SK-N-SH (cell line): ENCODE results near the gene CDH12. TPM values are rescaled to one million over a fixed set of nuclear protein-coding genes. Genes with fewer than 3 reads are reported as not detected.
"Not testable (repeated sequence)": the region's sequence is repeated elsewhere in the genome, so short reads cannot be mapped to it uniquely, and the experiment has no call there.

Experiments
- CTCF ChIA-PET: fragments of 300-600, 350-600 bp; formaldehyde crosslinking; extraction: SDS; loops from one replicate; lab custom pipeline; 2021; lab: Yijun Ruan, JAX
- POLR2A ChIA-PET: fragments of 350-600 bp; sonication (Branson Sonifier 250); formaldehyde crosslinking; extraction: SDS; loops from one replicate; lab custom pipeline; 2020; ENCODE audit warnings: antibody characterized with exemption, inconsistent platforms; lab: Yijun Ruan, JAX
- DNase-seq: peaks from one replicate; pipeline ENCODE4 v3.0.0; 2012
- H2AFZ ChIP-seq: fragments of 200-600 bp; sonication (generic); 2 replicates; pipeline ENCODE4 v1.8.1; 2016; ENCODE audit warnings: antibody characterized with exemption, mild to moderate bottlenecking, low read depth
- H3F3A ChIP-seq: fragments of 200-600 bp; sonication (generic); replicated peaks from 2 replicates; pipeline ENCODE3; 2016; ENCODE audit warnings: antibody characterized with exemption, mild to moderate bottlenecking; ENCODE audit not compliant: insufficient read depth
- H3K27ac ChIP-seq, 2 experiments: fragments of 200-500 bp in 1 of 2; fragments of 200-600 bp in 1 of 2; sonication (Bioruptor generic) in 1 of 2; sonication (generic), shearing (Covaris generic) in 1 of 2; 2 replicates each; pipeline versions ENCODE4 v1.5.1 to v1.6.1; 2014 to 2016; ENCODE audit warnings: low read depth in 2 of 2, inconsistent platforms in 1 of 2, low read length in 1 of 2, mild to moderate bottlenecking in 1 of 2, mixed read lengths in 1 of 2
- H3K27me3 ChIP-seq: fragments of 200-600 bp; sonication (generic), shearing (Covaris generic); 2 replicates; pipeline ENCODE4 v1.6.1; 2016; ENCODE audit warnings: mixed run types; ENCODE audit not compliant: insufficient read depth
- H3K36me3 ChIP-seq, 2 experiments: fragments of 200-500 bp in 1 of 2; fragments of 200-600 bp in 1 of 2; sonication (Bioruptor generic) in 1 of 2; sonication (generic) in 1 of 2; replicated peaks in 1 of 2; 2 replicates each; pipeline versions ENCODE3 to v1.5.1; 2014 to 2016; ENCODE audit warnings: low read length in 1 of 2, mild to moderate bottlenecking in 1 of 2; ENCODE audit not compliant: insufficient read depth in 2 of 2, control insufficient read depth in 1 of 2
- H3K4me1 ChIP-seq, 2 experiments: fragments of 200-500 bp in 1 of 2; fragments of 200-600 bp in 1 of 2; sonication (Bioruptor generic) in 1 of 2; sonication (generic), shearing (Covaris generic) in 1 of 2; 2 replicates each; pipeline versions ENCODE4 v1.5.1 to v1.6.1; 2014 to 2016; ENCODE audit warnings: low read depth in 1 of 2, low read length in 1 of 2, mixed run types in 1 of 2; ENCODE audit not compliant: insufficient read depth in 2 of 2, control insufficient read depth in 1 of 2
- H3K4me2 ChIP-seq: fragments of 200-600 bp; sonication (generic), shearing (Covaris generic); 2 replicates; pipeline ENCODE4 v1.6.1; 2017; ENCODE audit warnings: mixed run types
- H3K4me3 ChIP-seq, 2 experiments: fragments of 200-500 bp in 1 of 2; fragments of 200-600 bp in 1 of 2; sonication (Bioruptor generic) in 1 of 2; sonication (generic), shearing (Covaris generic) in 1 of 2; 2 replicates each; pipeline versions ENCODE4 v1.5.1 to v1.8.1; 2014 to 2016; ENCODE audit warnings: low read depth in 2 of 2, inconsistent platforms in 1 of 2, low read length in 1 of 2, mild to moderate bottlenecking in 1 of 2, mixed read lengths in 1 of 2, moderate library complexity in 1 of 2
- H3K79me2 ChIP-seq: fragments of 200-600 bp; sonication (generic); 2 replicates; pipeline ENCODE4 v1.8.1; 2017; ENCODE audit warnings: mild to moderate bottlenecking; ENCODE audit not compliant: insufficient read depth
- H3K9ac ChIP-seq: fragments of 200-600 bp; sonication (generic); 2 replicates; pipeline ENCODE4 v1.6.1; 2017; ENCODE audit warnings: mixed run types
- H3K9me2 ChIP-seq: fragments of 200-600 bp; sonication (generic); 2 replicates; pipeline ENCODE4 v1.6.1; 2017; ENCODE audit warnings: mixed run types
- H3K9me3 ChIP-seq: fragments of 200-600 bp; sonication (generic); 2 replicates; pipeline ENCODE4 v1.6.1; 2017; ENCODE audit warnings: mixed run types, mild to moderate bottlenecking, moderate library complexity
- H4K20me1 ChIP-seq: fragments of 200-600 bp; sonication (generic); 2 replicates; pipeline ENCODE4 v1.6.1; 2017; ENCODE audit warnings: mild to moderate bottlenecking, mixed run types; ENCODE audit not compliant: insufficient read depth
- WGBS: methylation state at CpG from one replicate; pipeline ENCODE4 v1.1.6; 2017; ENCODE audit warnings: low lambda C conversion rate; 5-methylcytosine and 5-hydroxymethylcytosine counted together
- polyA plus RNA-seq, 3 experiments: library from polyadenylated mRNA; depleted of rRNA; stranded (reverse); fragments of >200 nt; gene quantifications; 2 replicates each; pipeline ENCODE4 v1.2.3, GENCODE V29; 2012

Gene CDH12
- polyA plus RNA-seq, 1 of the 3 experiments (the other 2 are of a cell fraction), result not detected

- H3K36me3 ChIP-seq, H3K27me3 ChIP-seq, H3K4me3 ChIP-seq, H3K9me2 ChIP-seq, H3K9ac ChIP-seq, H3K4me1 ChIP-seq, H3K9me3 ChIP-seq, H2AFZ ChIP-seq, H3K4me2 ChIP-seq, H4K20me1 ChIP-seq, DNase-seq, H3K27ac ChIP-seq, H3F3A ChIP-seq, H3K79me2 ChIP-seq, POLR2A ChIA-PET, CTCF ChIA-PET: not testable (repeated sequence)
- WGBS, result 12% methylated on average over 5 of the region's 7 CpGs
Observed at GRCh38 chr5:22164910-22165748, 688.0 kb downstream of the CDH12 start.

GRCh38 chr5:22156953-22157352 lies 696.2 kb downstream of the CDH12 start:
- H3K27ac ChIP-seq, H3K4me2 ChIP-seq, H4K20me1 ChIP-seq, H2AFZ ChIP-seq, H3K4me3 ChIP-seq, CTCF ChIA-PET, H3F3A ChIP-seq, H3K27me3 ChIP-seq, POLR2A ChIA-PET, H3K79me2 ChIP-seq, H3K9me3 ChIP-seq, H3K9ac ChIP-seq, H3K36me3 ChIP-seq, H3K9me2 ChIP-seq, H3K4me1 ChIP-seq, DNase-seq: not testable (repeated sequence)
- WGBS, result no CpG with 5 or more reads among the region's 1 CpG

- H3K36me3 ChIP-seq, H3F3A ChIP-seq, H3K4me3 ChIP-seq, H3K9me2 ChIP-seq, H3K9ac ChIP-seq, H3K27me3 ChIP-seq, H3K9me3 ChIP-seq, DNase-seq, H3K79me2 ChIP-seq, CTCF ChIA-PET, H3K4me1 ChIP-seq, H2AFZ ChIP-seq, H4K20me1 ChIP-seq, POLR2A ChIA-PET, H3K4me2 ChIP-seq, H3K27ac ChIP-seq: not testable (repeated sequence)
- 0% methylated on average over 2 of the region's 2 CpGs for WGBS
Observed at GRCh38 chr5:22154779-22155178, 698.4 kb downstream of the CDH12 start.

- H3K27ac ChIP-seq, H3K79me2 ChIP-seq, H3K36me3 ChIP-seq, CTCF ChIA-PET, DNase-seq, H4K20me1 ChIP-seq, H3K4me3 ChIP-seq, H3K27me3 ChIP-seq, H3F3A ChIP-seq, H3K9me3 ChIP-seq, H3K9me2 ChIP-seq, POLR2A ChIA-PET, H3K4me1 ChIP-seq, H3K4me2 ChIP-seq, H3K9ac ChIP-seq, H2AFZ ChIP-seq: not testable (repeated sequence)
- 5% methylated on average over 9 of the region's 9 CpGs for WGBS
Observed at GRCh38 chr5:22151801-22152200, 701.3 kb downstream of the CDH12 start.

- H3K27ac ChIP-seq, DNase-seq, CTCF ChIA-PET, H3F3A ChIP-seq, H3K4me3 ChIP-seq, H3K9ac ChIP-seq, H3K9me3 ChIP-seq, H3K4me1 ChIP-seq, H3K9me2 ChIP-seq, H3K79me2 ChIP-seq, H3K4me2 ChIP-seq, H2AFZ ChIP-seq, H4K20me1 ChIP-seq, H3K36me3 ChIP-seq, POLR2A ChIA-PET, H3K27me3 ChIP-seq: not testable (repeated sequence)
- 18% methylated on average over 1 of the region's 1 CpG for WGBS
Observed at GRCh38 chr5:22140418-22140817, 712.7 kb downstream of the CDH12 start.

GRCh38 chr5:22139662-22140300 lies 713.4 kb downstream of the CDH12 start:
- CTCF ChIA-PET, H3K27me3 ChIP-seq, H3K4me3 ChIP-seq, H3K27ac ChIP-seq, H3K4me1 ChIP-seq, H3K36me3 ChIP-seq, H3K9ac ChIP-seq, POLR2A ChIA-PET, H4K20me1 ChIP-seq, H3K9me2 ChIP-seq, H3K9me3 ChIP-seq, H2AFZ ChIP-seq, H3F3A ChIP-seq, H3K79me2 ChIP-seq, DNase-seq, H3K4me2 ChIP-seq: not testable (repeated sequence)
- 4% methylated on average over 6 of the region's 6 CpGs for WGBS
